GM12872 (cell line): ENCODE measurements around the gene ZNF341.

Experiments used
- CTCF ChIP-seq: IDR thresholded peaks from 3 replicates; pipeline ENCODE4 v1.5.1; 2011; ENCODE audit warnings: low read depth, mild to moderate bottlenecking, low read length, moderate library complexity; ENCODE audit not compliant: insufficient read depth

The ZNF341 gene

GRCh38 chr20:33757458-33757857 lies 25.7 kb downstream of the ZNF341 start:
- TF ChIP-seq CTCF, result no peak

- TF ChIP-seq CTCF, result no peak
These were observed 30.0 kb downstream of the ZNF341 start for GRCh38 chr20:33761698-33762250.

GRCh38 chr20:33765099-33765498 lies 33.3 kb downstream of the ZNF341 start:
- no peak for TF ChIP-seq CTCF

- no peak for TF ChIP-seq CTCF
These were observed 33.8 kb downstream of the ZNF341 start for GRCh38 chr20:33765592-33765991.

- TF ChIP-seq CTCF, result no peak
These were observed 34.9 kb downstream of the ZNF341 start for GRCh38 chr20:33766686-33767085.

GRCh38 chr20:33767777-33768138 lies 36.0 kb downstream of the ZNF341 start:
- no peak for TF ChIP-seq CTCF

GRCh38 chr20:33769043-33769442 lies 37.2 kb downstream of the ZNF341 start:
- no peak for TF ChIP-seq CTCF
